Muscle layer of duodenum (tissue), 2 donors: ENCODE results near the gene KIF22.
A peak's percentile ranks its signal among the peaks of the same experiment; 100 is the strongest.
"Not testable (repeated sequence)": the region's sequence is repeated elsewhere in the genome, so short reads cannot be mapped to it uniquely, and the experiment has no call there.

Experiments used
- H3K27ac ChIP-seq: one replicate; pipeline ENCODE4 v1.7.0; 2013; ENCODE audit warnings: mild to moderate bottlenecking, low read length
- H3K27me3 ChIP-seq: one replicate; pipeline ENCODE4 v1.7.0; 2013; ENCODE audit warnings: low read depth, mild to moderate bottlenecking, control low read depth, low read length
- H3K36me3 ChIP-seq, 2 donors: one replicate each; pipeline ENCODE4 v1.7.0; 2013; ENCODE audit warnings: low read length in 2 of 2, control low read depth in 1 of 2, mild to moderate bottlenecking in 1 of 2; ENCODE audit not compliant: insufficient read depth in 2 of 2, control insufficient read depth in 1 of 2
- H3K4me1 ChIP-seq, 2 donors: one replicate each; pipeline ENCODE4 v1.7.0; 2013; ENCODE audit warnings: low read length in 2 of 2, mild to moderate bottlenecking in 2 of 2, control low read depth in 1 of 2, moderate library complexity in 1 of 2; ENCODE audit not compliant: insufficient read depth in 2 of 2, control insufficient read depth in 1 of 2
- H3K4me3 ChIP-seq, 2 donors: one replicate each; pipeline ENCODE4 v1.7.0; 2013; ENCODE audit warnings: low read length in 2 of 2, low read depth in 1 of 2, mild to moderate bottlenecking in 1 of 2
- H3K9me3 ChIP-seq, 2 donors: one replicate each; pipeline ENCODE4 v1.7.0; 2013; ENCODE audit warnings: low read length in 2 of 2, control low read depth in 1 of 2, mild to moderate bottlenecking in 1 of 2; ENCODE audit not compliant: control insufficient read depth in 1 of 2
- donor health status: healthy.

The KIF22 gene

GRCh38 chr16:29787155-29787554 lies 3.4 kb upstream of the KIF22 start:
- H3K36me3 ChIP-seq, H3K27me3 ChIP-seq, H3K4me3 ChIP-seq, H3K27ac ChIP-seq, H3K9me3 ChIP-seq: not testable (repeated sequence)
- peaks cover 5 to 22% of the 10 kb centered on the region in 2 donors for H3K4me1 ChIP-seq

DNA sequence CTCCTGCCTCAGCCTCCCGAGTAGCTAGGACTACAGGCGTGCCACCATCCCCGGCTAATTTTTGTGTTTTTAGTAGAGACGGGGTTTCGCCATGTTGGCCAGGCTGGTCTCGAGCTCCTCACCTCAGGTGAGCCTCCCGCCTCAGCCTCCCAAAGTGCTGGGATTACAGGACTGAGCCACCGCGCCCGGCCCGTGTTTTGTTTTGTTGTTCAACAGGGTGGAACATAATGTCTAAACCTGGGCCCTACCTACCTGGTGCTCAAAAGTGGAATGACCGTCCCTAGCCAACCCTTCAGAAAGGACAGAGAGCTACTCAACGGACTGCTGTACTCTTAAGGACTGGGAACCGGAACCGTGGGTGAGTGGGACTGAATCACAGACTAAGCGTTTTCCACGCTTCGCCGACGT lies 772 bp upstream of the KIF22 start:
- peak overlapping the region; percentile 86 to 91 for H3K4me3 ChIP-seq
- peak overlapping the region; percentile 89 for H3K27ac ChIP-seq
- H3K4me1 ChIP-seq: peaks cover 5 to 22% of the 10 kb centered on the region in 2 donors
- H3K9me3 ChIP-seq: no peaks in the 10 kb centered on the region
- no peaks in the 10 kb centered on the region for H3K36me3 ChIP-seq
- H3K27me3 ChIP-seq: no peaks in the 10 kb centered on the region

- peak overlapping the region; percentile 34 for H3K27ac ChIP-seq
- peak overlapping the region; percentile 86 to 91 for H3K4me3 ChIP-seq
- H3K27me3 ChIP-seq: no peaks in the 10 kb centered on the region
- no peaks in the 10 kb centered on the region for H3K36me3 ChIP-seq
- no peaks in the 10 kb centered on the region for H3K9me3 ChIP-seq
- peaks cover 5 to 18% of the 10 kb centered on the region in 2 donors for H3K4me1 ChIP-seq
Measured at GRCh38 chr16:29790949-29791844, 646 bp downstream of the KIF22 start.

- no peak overlapping the region for H3K27ac ChIP-seq
- H3K9me3 ChIP-seq: no peaks in the 10 kb centered on the region
- H3K4me3 ChIP-seq: peak overlapping the region; percentile 86 to 91
Measured at GRCh38 chr16:29791845-29792807, 1.6 kb downstream of the KIF22 start.

DNA sequence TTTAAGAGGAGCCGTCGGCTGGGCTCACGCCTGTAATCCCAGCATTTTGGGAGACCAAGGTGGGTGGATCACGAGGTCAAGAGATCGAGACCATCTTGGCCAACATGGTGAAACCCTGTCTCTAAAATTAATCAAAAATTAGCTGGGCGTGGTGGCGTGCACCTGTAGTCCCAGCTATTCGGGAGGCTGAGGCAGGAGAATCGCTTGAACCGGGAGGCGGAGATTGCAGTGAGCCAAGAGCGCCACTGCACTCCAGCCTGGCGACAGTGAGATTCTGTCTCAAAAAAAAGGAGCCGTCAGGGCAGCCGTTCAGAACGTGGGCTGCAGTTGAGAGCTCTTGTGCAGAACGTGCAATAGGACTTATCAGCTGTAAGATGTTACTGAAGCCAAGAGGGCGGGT lies 2.6 kb downstream of the KIF22 start:
- H3K27me3 ChIP-seq, H3K9me3 ChIP-seq, H3K4me3 ChIP-seq, H3K27ac ChIP-seq: not testable (repeated sequence)
- H3K36me3 ChIP-seq: peaks cover 4 to 15% of the 10 kb centered on the region in 2 donors
- peaks cover 5 to 18% of the 10 kb centered on the region in 2 donors for H3K4me1 ChIP-seq

More at GRCh38 chr16:29791845-29792807, 1.6 kb downstream of the KIF22 start:
- peaks cover 5 to 18% of the 10 kb centered on the region in 2 donors for H3K4me1 ChIP-seq
- no peaks in the 10 kb centered on the region for H3K27me3 ChIP-seq
- peaks cover 3 to 4% of the 10 kb centered on the region in 2 donors for H3K36me3 ChIP-seq

DNA sequence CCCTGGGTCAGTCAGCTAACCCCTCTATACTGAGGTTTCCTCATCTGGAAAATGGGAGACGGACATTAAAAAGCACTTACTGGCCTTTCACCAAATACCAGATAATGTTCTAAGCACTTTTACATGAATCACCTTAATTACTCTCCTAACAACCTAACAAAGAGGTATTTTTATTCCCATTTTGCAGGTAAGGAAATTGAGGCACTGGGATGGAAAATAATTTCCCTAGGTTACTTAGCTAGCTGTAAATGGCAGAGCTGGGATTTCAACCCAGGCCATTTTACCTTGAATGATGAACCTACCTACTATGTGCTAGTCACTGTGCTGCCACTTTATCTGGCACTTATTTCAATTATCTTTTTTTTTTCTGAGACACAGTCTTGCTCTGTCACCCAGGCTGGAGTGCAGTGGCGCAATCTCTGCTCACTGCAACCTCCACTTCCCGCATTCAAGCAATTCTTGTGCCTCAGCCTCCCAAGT lies 3.7 kb downstream of the KIF22 start:
- Histone ChIP-seq H3K9me3 (no peaks in the 10 kb centered on the region), H3K27me3 (no peaks in the 10 kb centered on the region), H3K4me1 (peaks cover 5 to 18% of the 10 kb centered on the region in 2 donors), H3K4me3 (no peak overlapping the region), H3K27ac (no peak overlapping the region), H3K36me3 (peaks cover 12 to 26% of the 10 kb centered on the region in 2 donors)

DNA sequence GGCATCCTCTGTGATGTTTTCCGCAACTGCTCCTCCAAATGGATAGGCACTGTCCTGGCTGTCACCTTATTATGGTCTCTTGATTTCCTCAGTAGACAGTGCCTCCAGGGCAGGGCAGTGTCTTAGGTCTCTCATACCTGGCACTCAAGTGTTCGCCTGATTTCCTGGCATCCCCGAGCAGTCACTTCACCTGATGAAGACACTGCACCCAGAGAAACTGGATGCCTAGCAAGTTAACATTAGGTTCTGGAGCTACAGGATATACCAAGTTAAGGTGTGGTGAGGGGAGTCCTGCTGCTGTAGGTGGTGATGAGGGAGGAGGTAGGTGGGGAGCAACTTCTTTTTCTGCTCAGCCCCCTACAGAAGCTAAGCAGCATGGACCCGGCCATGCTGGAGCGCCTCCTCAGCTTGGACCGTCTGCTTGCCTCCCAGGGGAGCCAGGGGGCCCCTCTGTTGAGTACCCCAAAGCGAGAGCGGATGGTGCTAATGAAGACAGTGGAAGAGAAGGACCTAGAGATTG lies 11.9 kb downstream of the KIF22 start:
- Histone ChIP-seq H3K4me1 (peaks cover 9 to 12% of the 10 kb centered on the region in 2 donors), H3K36me3 (peaks cover 15 to 36% of the 10 kb centered on the region in 2 donors)

DNA sequence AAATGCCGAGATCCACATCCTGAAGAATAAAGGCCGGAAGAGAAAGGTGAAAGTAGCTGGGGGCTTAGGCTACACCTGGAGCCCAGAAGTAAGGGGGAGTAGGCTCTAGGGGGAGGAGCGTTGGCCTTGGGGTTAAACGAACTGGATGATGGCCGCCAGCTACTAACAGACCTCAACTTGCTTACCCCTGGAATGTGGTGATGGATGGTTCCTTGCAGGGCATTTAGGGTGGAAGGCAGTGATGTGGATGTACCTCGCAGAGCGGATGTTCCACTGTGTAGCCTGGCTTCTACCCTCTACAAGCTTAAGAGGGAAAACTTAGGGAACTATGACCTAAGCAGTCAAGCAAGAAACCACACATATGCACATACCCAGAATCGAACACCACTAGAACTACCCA lies 13.5 kb downstream of the KIF22 start:
- Histone ChIP-seq H3K9me3 (no peaks in the 10 kb centered on the region), H3K4me1 (peaks cover 19 to 26% of the 10 kb centered on the region in 2 donors), H3K27ac (peak overlapping the region; percentile 93), H3K36me3 (peaks cover 15 to 22% of the 10 kb centered on the region in 2 donors), H3K27me3 (no peaks in the 10 kb centered on the region), H3K4me3 (peak overlapping the region; percentile 79 to 90)

More for the DNA sequence above, 11.9 kb downstream of the KIF22 start:
- no peaks in the 10 kb centered on the region for H3K9me3 ChIP-seq
- H3K27ac ChIP-seq: no peak overlapping the region
- H3K27me3 ChIP-seq: no peaks in the 10 kb centered on the region
- no peak overlapping the region for H3K4me3 ChIP-seq

- H3K4me3 ChIP-seq: peak overlapping the region; percentile 79 to 90
- H3K9me3 ChIP-seq: no peaks in the 10 kb centered on the region
- H3K36me3 ChIP-seq: peaks cover 12 to 22% of the 10 kb centered on the region in 2 donors
- H3K4me1 ChIP-seq: peaks cover 23 to 32% of the 10 kb centered on the region in 2 donors
- H3K27me3 ChIP-seq: no peaks in the 10 kb centered on the region
- H3K27ac ChIP-seq: peak overlapping the region; percentile 93
Measured at GRCh38 chr16:29804455-29805231, 14.1 kb downstream of the KIF22 start.
